Gastrocnemius medialis (tissue), 4 donors: ENCODE results near the gene ANKRD53.

Experiments
- POLR2A ChIP-seq, 2 donors: fragments of 450-650 bp; IDR thresholded peaks; one replicate each; pipeline ENCODE4 v1.6.1; 2017; ENCODE audit warnings: antibody characterized with exemption in 2 of 2, mild to moderate bottlenecking in 2 of 2, moderate library complexity in 2 of 2
- TF ChIP-seq, protein P1 (sequence below), 5 experiments: fragments of 450-650 bp in 3 of 5; fragments of 200-600 bp in 2 of 5; sonication (generic) in 2 of 5; IDR thresholded peaks in 4 of 5; conservative IDR thresholded peaks in 1 of 5; 1 replicate in 4 of 5; 2 replicates in 1 of 5; pipeline ENCODE4 v1.5.1; 2016 to 2019; ENCODE audit warnings: antibody characterized with exemption in 5 of 5, mild to moderate bottlenecking in 3 of 5, moderate library complexity in 3 of 5

DNA sequence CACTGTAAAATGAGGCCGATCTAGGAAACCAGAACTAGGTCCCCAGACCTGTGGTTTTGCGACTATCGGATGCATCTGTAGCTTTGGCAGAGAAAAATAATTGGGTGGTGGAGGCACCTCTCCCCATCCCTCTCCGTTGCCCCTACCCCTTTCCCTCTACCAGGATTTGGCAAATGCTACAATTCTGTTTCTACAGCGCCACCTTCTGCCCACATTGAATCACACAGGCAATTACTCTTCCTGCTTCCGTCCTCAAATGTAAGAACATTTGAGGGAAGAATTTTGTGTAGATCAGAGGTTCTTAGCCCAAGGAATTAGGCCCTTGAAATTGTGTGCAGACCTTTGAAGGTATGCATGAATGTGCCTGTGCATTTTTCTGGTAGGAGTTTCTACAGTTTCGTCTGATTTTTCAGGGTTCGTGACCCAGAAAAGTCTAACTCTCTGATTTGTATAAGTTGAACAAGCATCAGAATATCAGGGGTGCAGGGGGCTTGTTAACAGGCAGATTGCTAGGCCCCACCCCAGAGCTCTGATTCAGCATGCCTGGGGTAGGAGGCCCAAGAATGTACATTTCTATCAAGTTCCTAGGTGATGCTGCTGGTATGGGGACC is 31.5 kb upstream of the ANKRD53 start:
- TF ChIP-seq POLR2A (IDR thresholded peaks at IDR 0.05): no peak
- TF ChIP-seq, protein P1, sequence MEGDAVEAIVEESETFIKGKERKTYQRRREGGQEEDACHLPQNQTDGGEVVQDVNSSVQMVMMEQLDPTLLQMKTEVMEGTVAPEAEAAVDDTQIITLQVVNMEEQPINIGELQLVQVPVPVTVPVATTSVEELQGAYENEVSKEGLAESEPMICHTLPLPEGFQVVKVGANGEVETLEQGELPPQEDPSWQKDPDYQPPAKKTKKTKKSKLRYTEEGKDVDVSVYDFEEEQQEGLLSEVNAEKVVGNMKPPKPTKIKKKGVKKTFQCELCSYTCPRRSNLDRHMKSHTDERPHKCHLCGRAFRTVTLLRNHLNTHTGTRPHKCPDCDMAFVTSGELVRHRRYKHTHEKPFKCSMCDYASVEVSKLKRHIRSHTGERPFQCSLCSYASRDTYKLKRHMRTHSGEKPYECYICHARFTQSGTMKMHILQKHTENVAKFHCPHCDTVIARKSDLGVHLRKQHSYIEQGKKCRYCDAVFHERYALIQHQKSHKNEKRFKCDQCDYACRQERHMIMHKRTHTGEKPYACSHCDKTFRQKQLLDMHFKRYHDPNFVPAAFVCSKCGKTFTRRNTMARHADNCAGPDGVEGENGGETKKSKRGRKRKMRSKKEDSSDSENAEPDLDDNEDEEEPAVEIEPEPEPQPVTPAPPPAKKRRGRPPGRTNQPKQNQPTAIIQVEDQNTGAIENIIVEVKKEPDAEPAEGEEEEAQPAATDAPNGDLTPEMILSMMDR (IDR thresholded peaks at IDR 0.05 in 4 of 5, conservative IDR thresholded peaks at IDR 0.05 in 1 of 5): peak; percentile 34 to 77 (median 56)
